Measurements from ENCODE around the gene KCNN1.
"Not testable (repeated sequence)": the region's sequence is repeated elsewhere in the genome, so short reads cannot be mapped to it uniquely, and the experiment has no call there.

Gene KCNN1

GRCh38 chr19:18001777-18002345, 35.0 kb downstream of the KCNN1 start:
- no peak for DNase-seq (ENCODE audit: low spot score)

GRCh38 chr19:18002347-18002850, 35.5 kb downstream of the KCNN1 start:
- DNase-seq (ENCODE audit: low spot score): no peak

- DNase-seq (ENCODE audit: low spot score): not testable (repeated sequence)
Observed at GRCh38 chr19:18005750-18006149, 38.8 kb downstream of the KCNN1 start.

GRCh38 chr19:18007044-18007916, 40.4 kb downstream of the KCNN1 start:
- peak; percentile 71 for DNase-seq (ENCODE audit: low spot score)

- no peak for DNase-seq (ENCODE audit: low spot score)
Observed at GRCh38 chr19:18007917-18008673, 41.2 kb downstream of the KCNN1 start, which contains the start of gene ARRDC2. TSS of gene ARRDC2 (plus strand) at chr19:18008170. CDS start at chr19:18008311, 141 bp downstream.

GRCh38 chr19:18008814-18009213, 41.9 kb downstream of the KCNN1 start:
- DNase-seq (ENCODE audit: low spot score): no peak

- no peak for DNase-seq (ENCODE audit: low spot score)
Observed at GRCh38 chr19:18009412-18010066, 42.6 kb downstream of the KCNN1 start.

GRCh38 chr19:18010149-18010548, 43.2 kb downstream of the KCNN1 start:
- no peak for DNase-seq (ENCODE audit: low spot score)

- no peak for DNase-seq (ENCODE audit: low spot score)
Observed at GRCh38 chr19:18013210-18014111, 46.6 kb downstream of the KCNN1 start.

- no peak for DNase-seq (ENCODE audit: low spot score)
Observed at GRCh38 chr19:18014197-18014596, 47.3 kb downstream of the KCNN1 start.

GRCh38 chr19:18016209-18016910, 49.5 kb downstream of the KCNN1 start:
- no peak for DNase-seq (ENCODE audit: low spot score)

- DNase-seq (ENCODE audit: low spot score): no peak
Observed at GRCh38 chr19:18017275-18018083, 50.6 kb downstream of the KCNN1 start.

GRCh38 chr19:18020212-18021085, 53.5 kb downstream of the KCNN1 start:
- DNase-seq (ENCODE audit: low spot score): no peak

GRCh38 chr19:18021121-18021755, 54.3 kb downstream of the KCNN1 start:
- DNase-seq (ENCODE audit: low spot score): peak; percentile 75

GRCh38 chr19:18023622-18024251, 56.8 kb downstream of the KCNN1 start:
- no peak for DNase-seq (ENCODE audit: low spot score)

GRCh38 chr19:18027151-18027550, 60.2 kb downstream of the KCNN1 start:
- no peak for DNase-seq (ENCODE audit: low spot score)

- peak; percentile 88 for DNase-seq (ENCODE audit: low spot score)
Observed at GRCh38 chr19:18029617-18030338, 62.9 kb downstream of the KCNN1 start.

Measured in LoVo (cell line).